Fibroblast of mammary gland (primary cell): ENCODE measurements around the gene TOMM40.

Source experiments
- DNase-seq: peaks from one replicate; pipeline ENCODE4 v3.0.0-alpha.2; 2010; ENCODE audit warnings: low read depth
- H3K4me3 ChIP-seq: 2 replicates; pipeline ENCODE4 v1.5.1; 2011; ENCODE audit warnings: low read depth, mild to moderate bottlenecking, low read length, moderate library complexity; ENCODE audit not compliant: control insufficient read depth
- CTCF ChIP-seq: conservative IDR thresholded peaks from 2 replicates; pipeline ENCODE4 v1.5.1; 2011; ENCODE audit warnings: low read depth, low read length, inconsistent platforms; ENCODE audit not compliant: control insufficient read depth, insufficient read depth

TOMM40 gene

GRCh38 chr19:44848036-44848811 lies 42.8 kb upstream of the TOMM40 start:
- TF ChIP-seq CTCF, result no peak
- peak; percentile 54 for DNase-seq
- peak overlapping the region; percentile 94 for H3K4me3 ChIP-seq

- DNase-seq, result no peak
- no peak for TF ChIP-seq CTCF
- H3K4me3 ChIP-seq, result peak overlapping the region; percentile 94
Measured at GRCh38 chr19:44848812-44849447, 42.1 kb upstream of the TOMM40 start.

- DNase-seq, result no peak
- no peak overlapping the region for H3K4me3 ChIP-seq
- TF ChIP-seq CTCF, result no peak
Measured at GRCh38 chr19:44850641-44851109, 40.4 kb upstream of the TOMM40 start.

- no peak overlapping the region for H3K4me3 ChIP-seq
- no peak for DNase-seq
- TF ChIP-seq CTCF, result no peak
Measured at GRCh38 chr19:44851427-44851826, 39.6 kb upstream of the TOMM40 start.

- no peak for DNase-seq
- no peak overlapping the region for H3K4me3 ChIP-seq
- TF ChIP-seq CTCF, result no peak
Measured at GRCh38 chr19:44855606-44856005, 35.4 kb upstream of the TOMM40 start.

- TF ChIP-seq CTCF, result no peak
- H3K4me3 ChIP-seq, result no peak overlapping the region
- DNase-seq, result no peak
Measured at GRCh38 chr19:44856421-44857083, 34.5 kb upstream of the TOMM40 start.
